Measurements from ENCODE around the gene PRIMPOL.

GRCh38 chr4:184727430-184727829 is 77.9 kb downstream of the PRIMPOL start:
- TF ChIP-seq CTCF (IDR thresholded peaks at IDR 0.05; ENCODE audit: borderline replicate concordance, extremely low read depth, low read length, poor library complexity, severe bottlenecking): no peak
- no peak for TF ChIP-seq EZH2 (IDR thresholded peaks at IDR 0.05; ENCODE audit: borderline replicate concordance, low read depth, low read length, severe bottlenecking)
